Lung (tissue), 12 donors: ENCODE results near the gene RGS17. TPM values are rescaled to one million over a fixed set of nuclear protein-coding genes. Genes with fewer than 3 reads are reported as not detected.

Experiments
- ATAC-seq: fragments of 200-7000 bp; cut with Tn5 transposase; one replicate; pipeline ENCODE4 v1.9.1; 2020; ENCODE audit warnings: moderate number of reproducible peaks; ENCODE audit not compliant: insufficient read depth, low FRiP score
- DNase-seq, 3 donors: peaks; one replicate each; pipeline ENCODE4 v3.0.0-alpha.2; 2013 to 2017
- H3K27ac ChIP-seq, 2 donors: one replicate each; pipeline ENCODE4 v1.5.1; 2013; ENCODE audit warnings: mild to moderate bottlenecking in 2 of 2, moderate library complexity in 2 of 2, control low read depth in 1 of 2, inconsistent platforms in 1 of 2, low read depth in 1 of 2, low read length in 1 of 2
- H3K27me3 ChIP-seq, 3 donors: one replicate each; pipeline ENCODE4 v1.5.1; 2013; ENCODE audit warnings: low read length in 2 of 3; ENCODE audit not compliant: control insufficient read depth in 3 of 3, insufficient read depth in 3 of 3
- H3K36me3 ChIP-seq, 4 donors: one replicate each; pipeline ENCODE4 v1.5.1; 2013; ENCODE audit warnings: low read length in 4 of 4, mild to moderate bottlenecking in 1 of 4, moderate library complexity in 1 of 4; ENCODE audit not compliant: control insufficient read depth in 4 of 4, insufficient read depth in 4 of 4
- H3K4me1 ChIP-seq, 5 donors: one replicate each; pipeline ENCODE4 v1.5.1; 2013; ENCODE audit warnings: low read length in 5 of 5, mild to moderate bottlenecking in 2 of 5, moderate library complexity in 1 of 5; ENCODE audit not compliant: control insufficient read depth in 5 of 5, insufficient read depth in 5 of 5
- H3K4me3 ChIP-seq: one replicate; pipeline ENCODE4 v1.5.1; 2013; ENCODE audit warnings: mild to moderate bottlenecking, control low read depth, moderate library complexity
- H3K9ac ChIP-seq, 2 donors: one replicate each; pipeline ENCODE4 v1.5.1; 2013; ENCODE audit warnings: low read length in 2 of 2, control low read depth in 1 of 2; ENCODE audit not compliant: insufficient read depth in 1 of 2
- H3K9me3 ChIP-seq, 4 donors: one replicate each; pipeline ENCODE4 v1.5.1; 2013; ENCODE audit warnings: low read length in 3 of 4, mild to moderate bottlenecking in 1 of 4, moderate library complexity in 1 of 4; ENCODE audit not compliant: control insufficient read depth in 4 of 4, insufficient read depth in 3 of 4
- WGBS, 2 donors: extraction: QIAGEN DNeasy Blood & Tissue Kit; methylation state at CpG; one replicate each; pipeline ENCODE4 v1.1.7; 2013; 5-methylcytosine and 5-hydroxymethylcytosine counted together
- polyA plus RNA-seq, 2 donors: library from polyadenylated mRNA; stranded (reverse); fragments of 200-250 nt; gene quantifications; one replicate each; pipeline ENCODE4 v1.2.1, GENCODE V29; 2013
- total RNA-seq, 2 donors: library from RNA; depleted of rRNA in 1 of 2; stranded (reverse); fragments of >200 nt in 1 of 2; gene quantifications; one replicate each; pipeline ENCODE4 v1.2.1, GENCODE V29; 2014 to 2021
- TF ChIP-seq, protein P1 (sequence below): IDR thresholded peaks from 2 replicates; pipeline ENCODE4 v1.5.1; 2012; ENCODE audit warnings: mild to moderate bottlenecking; ENCODE audit errors: control extremely low read depth, extremely low read depth
- donor health status: control.
- donor health status: control.
- donor health status: Bipolar disorder and iron deficiency.
- donor health status: healthy.
- donor health status: DM: yes; HTN: yes; CAD: no.

RGS17 gene
- total and polyA plus RNA-seq, 4 donors: 0.17 to 1.7 (median 0.41) TPM

DNA sequence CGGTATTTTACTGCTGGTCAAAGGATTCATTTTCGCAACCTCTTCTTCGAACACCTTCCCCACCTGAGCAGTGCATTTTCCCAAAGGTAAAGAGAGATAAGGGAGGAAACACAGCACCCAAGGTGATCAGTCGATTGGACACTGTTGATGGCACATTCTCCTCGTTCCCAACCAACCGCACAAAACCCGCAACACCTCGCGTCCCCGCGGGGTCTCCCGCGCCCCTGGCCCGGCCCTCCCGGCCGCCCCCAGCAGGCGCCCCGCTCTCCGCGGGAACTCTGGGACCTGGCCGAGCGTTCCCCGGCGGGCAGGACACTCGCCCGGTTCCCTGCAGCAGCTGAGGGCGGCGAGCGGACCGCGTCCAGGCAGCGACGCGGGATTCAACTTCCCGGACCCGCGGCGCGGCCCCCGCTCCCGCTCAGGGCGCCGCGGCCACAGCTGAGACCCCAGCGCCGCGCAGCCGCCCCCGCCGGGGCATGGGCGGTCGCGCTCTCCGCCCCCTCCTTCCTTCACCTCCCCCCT, 506 bp downstream of the RGS17 start:
- no peaks in the 10 kb centered on the region for H3K9me3 ChIP-seq
- H3K4me1 ChIP-seq: peaks cover 0 to 17% (median 7%) of the 10 kb centered on the region in 5 donors
- DNase-seq (no peak), ATAC-seq (no peak)
- WGBS, 2 donors: 0 to 1% methylated on average over 40 to 54 of the region's 54 CpGs
- peak overlapping the region; percentile 36 for H3K4me3 ChIP-seq
- no peaks in the 10 kb centered on the region for H3K36me3 ChIP-seq
- H3K9ac ChIP-seq: no peak overlapping the region
- peaks cover 3 to 26% (median 17%) of the 10 kb centered on the region in 3 donors for H3K27me3 ChIP-seq
- TF ChIP-seq, protein P1, sequence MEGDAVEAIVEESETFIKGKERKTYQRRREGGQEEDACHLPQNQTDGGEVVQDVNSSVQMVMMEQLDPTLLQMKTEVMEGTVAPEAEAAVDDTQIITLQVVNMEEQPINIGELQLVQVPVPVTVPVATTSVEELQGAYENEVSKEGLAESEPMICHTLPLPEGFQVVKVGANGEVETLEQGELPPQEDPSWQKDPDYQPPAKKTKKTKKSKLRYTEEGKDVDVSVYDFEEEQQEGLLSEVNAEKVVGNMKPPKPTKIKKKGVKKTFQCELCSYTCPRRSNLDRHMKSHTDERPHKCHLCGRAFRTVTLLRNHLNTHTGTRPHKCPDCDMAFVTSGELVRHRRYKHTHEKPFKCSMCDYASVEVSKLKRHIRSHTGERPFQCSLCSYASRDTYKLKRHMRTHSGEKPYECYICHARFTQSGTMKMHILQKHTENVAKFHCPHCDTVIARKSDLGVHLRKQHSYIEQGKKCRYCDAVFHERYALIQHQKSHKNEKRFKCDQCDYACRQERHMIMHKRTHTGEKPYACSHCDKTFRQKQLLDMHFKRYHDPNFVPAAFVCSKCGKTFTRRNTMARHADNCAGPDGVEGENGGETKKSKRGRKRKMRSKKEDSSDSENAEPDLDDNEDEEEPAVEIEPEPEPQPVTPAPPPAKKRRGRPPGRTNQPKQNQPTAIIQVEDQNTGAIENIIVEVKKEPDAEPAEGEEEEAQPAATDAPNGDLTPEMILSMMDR: no peak
- no peak overlapping the region for H3K27ac ChIP-seq

DNA sequence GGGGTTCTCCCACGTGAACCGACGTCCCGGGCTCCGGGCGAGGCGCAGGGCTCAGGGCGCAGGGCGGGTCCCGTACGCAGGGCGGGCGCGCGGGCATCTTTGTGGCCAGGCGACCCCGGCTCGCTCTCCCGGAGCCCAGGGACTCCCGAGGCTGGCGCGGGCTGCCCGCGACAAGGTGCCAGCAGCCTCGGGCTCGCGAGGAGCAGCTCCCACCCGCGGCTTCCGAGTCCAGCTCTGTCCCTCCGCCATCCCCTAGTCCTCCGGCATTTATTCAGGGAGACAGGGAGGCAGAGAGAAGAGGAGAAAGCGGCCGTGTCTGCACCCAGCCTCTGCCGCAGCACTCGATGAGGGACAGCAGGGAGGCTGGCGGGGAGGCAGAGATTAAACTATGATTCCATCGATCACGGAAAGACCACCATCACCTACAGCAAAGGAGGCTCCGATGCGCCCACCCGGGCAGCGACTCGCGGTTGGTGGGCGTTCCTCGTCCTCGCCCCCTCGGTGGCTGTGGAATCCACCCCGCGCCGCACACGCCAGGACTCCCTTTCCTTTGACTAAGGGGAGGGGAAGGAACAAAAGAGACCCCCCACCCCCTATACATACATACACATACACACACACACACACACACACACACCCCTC, 1.1 kb downstream of the RGS17 start:
- TF ChIP-seq, protein P1: no peak
- 1 to 2% methylated on average over 50 to 53 of the region's 53 CpGs for WGBS, 2 donors
- Histone ChIP-seq H3K9me3 (no peaks in the 10 kb centered on the region), H3K9ac (no peak overlapping the region), H3K27me3 (peaks cover 3 to 26% (median 17%) of the 10 kb centered on the region in 3 donors), H3K4me3 (no peak overlapping the region), H3K36me3 (no peaks in the 10 kb centered on the region), H3K4me1 (peaks cover 0 to 17% (median 7%) of the 10 kb centered on the region in 5 donors), H3K27ac (no peak overlapping the region)
- ATAC-seq (no peak), DNase-seq (peak; percentile 24 to 27 (median 26))

DNA sequence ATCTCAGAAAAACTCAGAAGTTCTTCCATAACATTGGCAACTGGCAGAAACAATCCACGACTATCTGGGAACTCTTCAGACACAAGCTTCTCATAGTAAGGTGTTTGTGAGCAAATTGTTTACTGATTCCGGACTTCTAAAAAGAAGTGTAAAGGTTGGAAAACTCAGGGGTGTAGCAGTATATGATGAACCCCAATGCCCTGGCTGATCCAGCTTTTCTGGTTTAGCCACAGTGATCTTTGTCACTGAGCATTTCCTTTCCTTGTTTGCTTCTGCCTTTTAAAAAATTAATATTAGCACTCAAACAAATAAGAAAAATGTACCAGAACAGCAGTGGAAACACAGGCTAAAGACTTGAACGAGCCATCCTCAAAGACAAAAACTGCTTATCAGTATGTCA, 4.9 kb downstream of the RGS17 start:
- ATAC-seq (no peak), DNase-seq (no peak)
- Histone ChIP-seq H3K27me3 (peaks cover 3 to 26% (median 17%) of the 10 kb centered on the region in 3 donors), H3K27ac (no peak overlapping the region), H3K36me3 (no peaks in the 10 kb centered on the region), H3K4me1 (peaks cover 0 to 12% (median 7%) of the 10 kb centered on the region in 5 donors), H3K9ac (no peak overlapping the region), H3K4me3 (no peak overlapping the region), H3K9me3 (no peaks in the 10 kb centered on the region)
- 81 to 91% methylated on average over 3 of the region's 3 CpGs for WGBS, 2 donors
- TF ChIP-seq, protein P1: no peak
